G401.6 (cell line): Measurements from ENCODE around the gene INSYN2A.

Source experiments
- FAIRE-seq: peaks from 2 replicates; lab custom pipeline; 2012; peaks lifted over from hg19 to GRCh38; lab: Jason Lieb, UNC

The INSYN2A gene, protein sequence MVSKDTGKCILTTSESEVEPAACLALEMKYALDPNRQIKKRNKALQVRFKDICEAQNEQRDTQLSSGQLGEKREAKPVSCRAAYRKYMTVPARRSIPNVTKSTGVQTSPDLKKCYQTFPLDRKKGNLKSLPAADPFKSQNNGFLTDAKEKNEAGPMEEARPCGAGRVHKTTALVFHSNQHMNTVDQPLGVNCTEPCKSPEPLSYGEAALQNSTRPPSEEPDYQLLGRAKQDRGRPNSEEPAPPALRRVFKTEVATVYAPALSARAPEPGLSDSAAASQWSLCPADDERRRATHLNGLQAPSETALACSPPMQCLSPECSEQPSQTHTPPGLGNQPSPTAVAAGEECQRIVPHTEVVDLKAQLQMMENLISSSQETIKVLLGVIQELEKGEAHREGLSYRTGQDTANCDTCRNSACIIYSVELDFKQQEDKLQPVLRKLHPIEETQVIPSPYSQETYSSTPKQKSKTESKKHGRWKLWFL

DNA sequence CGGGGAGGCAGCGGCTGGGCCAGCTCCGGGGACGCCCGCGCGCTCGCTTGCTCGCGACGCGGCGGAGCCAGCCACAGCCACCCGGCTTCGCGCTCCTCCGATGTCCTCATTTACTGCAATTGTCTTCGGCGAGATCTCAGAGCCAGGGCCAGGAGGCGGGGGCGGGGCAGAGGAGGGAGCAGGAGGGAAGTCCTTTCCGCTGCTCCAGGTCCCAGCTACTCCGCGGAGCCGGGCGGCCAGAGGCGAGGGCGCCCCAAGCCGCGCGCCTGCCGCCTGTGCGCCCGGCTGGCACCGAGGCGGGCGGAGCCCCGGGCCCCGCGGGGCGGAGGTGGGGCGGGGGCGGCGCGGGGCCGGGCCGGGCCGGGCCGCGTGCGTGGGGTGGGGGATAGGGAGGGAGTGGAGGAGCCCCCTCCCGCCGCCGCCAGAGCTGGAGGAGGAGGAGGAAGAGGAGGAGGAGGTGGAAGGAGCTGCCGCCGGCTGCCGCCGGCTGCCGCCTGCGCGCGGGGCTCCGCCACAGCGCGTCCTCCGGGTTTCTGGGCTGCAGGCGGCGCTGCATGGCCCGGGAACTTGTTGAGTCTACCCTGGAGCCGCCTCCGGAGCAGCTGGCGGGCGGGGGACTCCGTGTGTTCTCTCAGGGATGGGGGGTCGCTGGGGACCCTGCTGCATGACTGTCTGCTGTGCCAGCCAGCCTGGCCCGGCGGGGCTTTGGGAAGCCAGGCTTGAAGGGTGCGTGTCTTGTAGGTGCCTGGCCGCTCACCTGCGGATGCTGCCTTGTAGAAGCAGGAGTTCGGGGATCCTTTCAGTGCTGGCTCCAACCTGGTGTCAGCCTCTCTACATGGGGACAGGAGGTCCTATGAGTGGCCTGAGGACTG is at the start of gene INSYN2A:
Gene INSYN2A (minus strand): TSS at position 310 of the 872 bp plus-strand sequence. CDS start 20,196 bp downstream, outside the sequence.
- FAIRE-seq = no peak

DNA sequence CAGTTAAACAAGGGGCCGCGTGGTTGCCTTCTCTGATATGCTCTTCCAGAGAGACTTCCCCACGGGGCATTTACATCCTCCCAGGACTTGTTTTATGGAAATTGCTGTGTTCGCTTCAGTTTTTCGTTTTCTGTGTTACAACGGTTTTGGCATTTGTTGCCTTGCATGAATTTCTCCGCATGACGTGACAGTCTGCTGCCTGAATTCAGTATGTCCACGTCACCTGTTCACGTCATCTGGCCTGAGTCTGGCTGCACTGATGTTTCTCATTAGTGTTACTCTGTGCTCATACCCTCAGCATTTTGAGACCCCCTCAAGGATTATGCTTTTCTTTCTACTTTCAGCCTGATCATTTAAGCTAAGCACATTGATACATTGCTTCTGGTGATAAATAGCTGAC is 49.1 kb upstream of the INSYN2A start:
- FAIRE-seq = no peak

DNA sequence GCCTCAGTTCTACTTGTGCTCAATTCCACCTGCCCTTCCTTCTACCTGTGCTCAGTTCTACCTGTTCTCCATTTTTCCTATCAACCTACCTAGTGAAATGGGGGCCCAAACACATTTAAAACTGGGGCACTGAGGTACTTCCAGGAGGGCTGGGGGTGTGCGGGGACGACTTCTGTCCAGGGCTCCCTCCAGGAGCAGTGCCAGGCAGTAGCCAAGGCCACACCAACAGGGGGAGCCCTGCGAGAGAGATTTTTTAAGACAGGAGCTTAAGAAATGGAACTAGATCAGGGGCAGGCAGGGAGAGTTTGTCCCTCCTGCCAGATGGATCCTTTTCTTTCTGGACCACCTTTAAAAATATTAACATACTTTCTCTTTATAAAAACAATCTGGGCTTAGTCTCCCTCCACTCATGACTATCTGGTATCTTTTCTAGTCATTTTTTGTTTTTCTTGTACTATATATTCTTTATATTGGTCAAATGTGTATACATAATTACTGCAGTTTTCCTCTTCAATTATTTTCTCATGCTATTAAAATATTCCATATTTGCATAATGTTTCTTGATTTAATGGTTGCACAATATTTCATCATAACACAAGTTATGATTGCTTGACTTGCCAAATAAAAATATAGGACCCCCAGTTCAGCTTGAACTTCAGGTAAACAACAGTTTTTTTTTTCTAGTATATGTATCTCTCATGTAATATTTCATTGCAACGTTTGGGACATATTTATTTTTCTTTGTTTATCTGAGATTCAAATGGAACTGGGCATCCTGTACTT is 47.3 kb upstream of the INSYN2A start:
- FAIRE-seq = no peak

DNA sequence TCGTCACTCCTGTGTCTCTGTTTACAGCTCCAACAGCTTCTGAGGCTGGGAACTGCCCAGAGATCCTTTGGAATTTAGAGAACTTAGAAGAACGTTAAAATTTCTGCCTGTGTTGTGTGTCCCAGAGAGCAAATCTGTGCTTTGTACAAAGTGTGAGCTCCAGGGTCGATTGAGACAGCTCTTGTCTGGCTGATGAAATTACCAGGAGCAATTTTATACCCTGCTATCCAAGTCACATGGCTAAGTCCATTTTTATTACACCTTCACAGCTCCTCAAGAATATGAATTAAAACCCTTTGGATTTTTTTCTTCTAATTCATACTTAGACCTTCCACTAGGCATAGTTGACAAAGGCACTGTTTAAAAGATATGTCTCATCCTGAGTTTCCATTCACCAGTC is 46.5 kb upstream of the INSYN2A start:
- FAIRE-seq = no peak

DNA sequence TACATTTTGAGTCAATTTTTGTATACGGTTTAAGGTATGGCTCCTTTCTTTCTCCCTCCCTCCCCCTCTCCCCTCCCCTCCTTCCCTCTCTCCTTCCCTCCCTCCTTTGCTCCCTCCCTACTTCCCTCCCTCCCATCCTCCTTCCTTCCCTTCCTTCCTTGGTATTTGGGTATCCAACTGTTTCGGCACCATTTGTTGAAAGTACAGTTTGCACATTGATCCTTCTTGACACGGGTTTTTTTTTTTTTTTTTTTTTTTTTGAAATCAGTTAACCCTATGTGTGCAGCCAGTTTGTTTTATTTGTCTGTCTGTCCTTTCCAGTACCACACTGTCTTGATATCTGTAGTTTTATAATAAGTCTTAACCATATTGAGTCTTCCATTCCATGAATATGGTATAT is 39.9 kb upstream of the INSYN2A start:
- no peak for FAIRE-seq

DNA sequence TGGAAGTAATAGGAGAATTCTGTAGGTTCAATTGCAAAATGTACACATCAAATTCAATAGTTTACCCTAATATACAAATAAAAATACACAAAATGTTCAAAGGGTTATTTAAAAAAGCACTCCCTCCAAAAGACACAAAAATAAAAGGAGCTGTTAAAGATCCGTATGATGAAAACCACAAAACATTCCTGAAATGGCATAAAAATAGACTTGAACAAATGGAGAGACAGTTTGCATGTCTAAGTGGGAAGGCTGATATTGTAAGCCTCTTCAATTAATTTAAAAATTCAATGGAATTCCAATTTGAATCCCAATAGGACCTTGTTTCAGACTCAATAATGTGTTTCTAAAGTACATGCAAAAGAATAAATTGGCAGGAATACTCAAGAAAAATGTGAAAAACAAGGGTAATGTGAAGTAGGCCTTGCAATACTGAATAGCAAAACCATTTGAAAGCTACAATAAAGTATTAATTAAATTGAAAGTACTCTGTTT is 38.0 kb upstream of the INSYN2A start:
- no peak for FAIRE-seq

DNA sequence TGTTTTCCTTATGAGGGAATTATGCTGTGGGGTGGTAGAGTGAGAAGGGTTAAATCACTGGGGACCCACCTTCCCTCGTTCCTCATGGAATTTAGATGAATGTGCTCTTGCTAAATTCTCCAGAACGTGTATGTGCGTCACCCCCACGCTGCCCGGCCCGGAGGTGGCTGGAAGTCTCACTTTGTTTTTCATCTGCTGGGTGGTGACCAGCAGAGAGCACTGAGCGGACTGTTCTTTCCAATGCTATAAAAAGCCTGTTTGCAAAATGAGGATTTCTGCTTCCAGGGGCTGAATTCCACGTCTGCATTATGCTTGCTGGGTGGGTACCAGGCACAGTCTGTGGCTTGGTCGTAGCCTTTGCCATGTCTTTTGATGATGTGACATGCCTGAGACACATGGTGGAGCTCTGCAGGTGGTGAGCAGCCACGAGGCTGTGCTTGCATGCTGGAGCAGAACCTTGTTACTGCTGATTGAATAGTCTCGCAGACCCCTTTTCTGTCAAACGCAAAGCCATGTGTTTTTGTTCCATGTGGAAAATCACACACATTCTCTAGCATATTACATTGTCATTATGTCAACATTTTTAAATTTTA is 31.9 kb upstream of the INSYN2A start:
- no peak for FAIRE-seq

DNA sequence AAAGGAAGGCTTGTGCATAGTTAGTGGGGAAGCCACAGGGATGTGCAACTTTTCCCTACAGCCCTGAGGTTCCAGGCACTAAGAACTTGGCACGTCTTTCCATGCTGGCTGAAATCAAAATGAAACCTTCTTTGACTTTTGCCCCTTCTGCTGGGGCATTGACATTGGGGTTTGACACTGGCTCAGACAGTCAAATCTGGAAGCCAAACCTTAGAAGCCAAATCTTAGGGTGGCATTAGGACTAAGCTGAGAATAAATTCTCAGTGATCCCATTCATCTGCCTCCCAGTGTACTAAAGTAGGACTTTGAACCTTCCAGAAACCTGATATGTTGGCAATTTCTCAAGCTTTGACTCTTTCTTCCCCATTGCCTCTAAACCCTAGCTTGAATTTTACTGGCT is 31.3 kb upstream of the INSYN2A start:
- FAIRE-seq = no peak

DNA sequence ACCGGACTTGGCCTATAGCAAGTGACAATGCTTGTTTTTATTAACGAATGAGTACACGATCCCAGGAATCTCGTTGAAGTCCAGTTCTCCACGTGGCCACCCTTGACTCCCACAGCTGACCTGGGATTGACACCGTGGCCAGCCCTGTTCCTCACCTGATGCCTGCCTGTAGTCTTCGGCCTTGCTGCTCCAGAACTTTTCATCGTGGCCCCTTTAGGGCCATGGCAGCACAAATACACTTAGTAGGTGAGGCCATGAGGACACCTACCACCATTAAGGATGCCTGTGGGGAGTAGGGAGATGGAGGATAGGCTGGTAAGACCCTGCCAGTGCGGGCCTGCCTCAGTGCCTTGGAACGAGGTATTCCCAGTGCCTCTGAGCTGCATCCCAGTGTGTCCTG is 30.6 kb upstream of the INSYN2A start:
- no peak for FAIRE-seq

DNA sequence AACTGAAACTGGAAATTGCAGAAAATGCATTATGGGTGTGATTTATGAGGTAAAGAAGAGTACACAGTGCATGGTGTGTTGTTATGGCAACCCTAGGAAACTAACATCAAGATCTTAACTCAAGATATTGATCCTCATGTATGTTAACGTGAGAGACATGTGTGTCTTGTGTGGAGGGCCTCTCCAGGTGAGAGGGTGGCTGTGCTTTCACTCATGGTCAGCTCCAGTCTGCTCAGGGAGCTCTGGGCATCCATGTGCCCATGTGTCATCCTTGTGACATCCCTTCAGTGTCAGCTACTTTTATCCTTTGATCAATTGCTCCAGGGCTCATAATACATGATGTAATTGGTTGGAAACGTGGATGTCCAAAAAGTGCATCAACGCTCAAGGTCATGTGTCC is 24.9 kb upstream of the INSYN2A start:
- FAIRE-seq = no peak

DNA sequence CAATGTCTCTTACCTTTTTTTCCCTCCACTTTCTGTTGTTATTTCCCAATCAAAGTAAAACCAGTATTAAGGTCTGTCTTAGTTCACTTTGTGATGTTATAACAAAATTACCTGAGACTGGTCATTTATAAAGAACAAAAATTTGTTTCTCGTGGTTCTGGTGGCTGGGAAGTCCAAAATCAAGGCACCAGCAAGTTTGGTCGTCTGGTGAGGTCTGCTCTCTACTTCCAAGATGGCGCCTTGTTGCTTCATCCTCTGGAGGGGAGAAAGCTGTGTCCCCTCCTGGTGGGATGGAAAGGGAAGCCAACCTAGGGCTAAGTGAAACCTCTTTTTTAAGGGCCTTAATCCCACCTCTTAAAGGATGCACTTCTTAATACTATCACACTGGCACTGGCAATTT is 22.3 kb upstream of the INSYN2A start:
- FAIRE-seq = no peak

DNA sequence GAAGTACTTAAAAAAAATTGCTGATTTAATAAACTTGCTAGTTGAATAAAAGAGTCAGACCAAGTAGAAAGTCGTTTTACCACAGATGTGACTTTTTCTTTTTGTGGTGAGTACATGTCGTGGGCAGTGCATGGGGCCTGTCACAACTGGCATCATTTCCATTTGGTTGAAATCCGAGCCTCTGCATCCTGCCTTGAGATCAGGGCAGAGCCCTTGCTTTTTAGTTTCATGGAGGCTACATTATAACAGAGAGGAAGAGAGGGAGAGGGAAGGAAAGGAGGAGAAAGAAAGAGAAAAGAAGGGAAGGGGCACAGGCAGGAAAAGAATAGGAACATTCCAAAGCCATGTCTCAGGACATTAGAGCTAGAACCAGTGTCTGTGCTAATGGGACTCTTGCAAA is 20.4 kb upstream of the INSYN2A start:
- FAIRE-seq = no peak

DNA sequence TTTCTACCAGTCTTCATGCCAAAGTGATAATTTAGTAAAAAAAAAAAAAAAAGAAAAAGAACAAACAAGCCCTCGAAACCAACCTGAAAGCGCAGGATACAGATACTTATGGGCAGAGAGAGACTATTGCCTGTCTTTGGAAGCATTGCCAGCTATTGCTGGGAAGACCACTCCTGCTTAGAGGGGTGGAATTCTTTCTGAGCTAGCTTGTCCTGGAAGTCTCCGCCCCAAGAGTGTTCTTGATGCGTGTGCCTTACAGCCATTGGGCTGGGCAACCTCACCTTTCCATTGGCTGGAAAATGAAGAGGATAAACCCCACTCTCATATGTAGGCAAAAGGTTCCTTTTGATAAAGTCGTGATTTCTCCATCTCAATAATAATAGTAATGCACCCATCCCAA is 19.9 kb upstream of the INSYN2A start:
- no peak for FAIRE-seq

DNA sequence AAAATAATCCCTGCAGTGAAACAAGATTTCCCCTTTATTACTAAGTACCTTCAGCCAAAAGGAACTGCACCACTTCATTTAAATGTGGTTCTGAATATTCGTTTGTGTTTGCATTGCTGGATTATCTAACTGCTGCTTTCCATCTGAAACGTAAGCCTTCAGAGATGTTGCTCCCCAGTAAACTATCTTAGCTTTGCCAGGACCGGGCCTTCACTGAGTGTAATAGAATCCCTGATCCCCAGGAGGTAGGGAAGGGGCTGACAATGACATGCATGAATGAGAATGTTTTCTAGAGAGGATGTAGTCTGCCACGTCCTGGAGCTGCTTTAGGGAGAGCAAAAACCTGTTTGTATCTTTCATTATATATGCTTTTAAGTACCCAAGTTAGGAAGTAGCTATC is 19.5 kb upstream of the INSYN2A start:
- FAIRE-seq = no peak

DNA sequence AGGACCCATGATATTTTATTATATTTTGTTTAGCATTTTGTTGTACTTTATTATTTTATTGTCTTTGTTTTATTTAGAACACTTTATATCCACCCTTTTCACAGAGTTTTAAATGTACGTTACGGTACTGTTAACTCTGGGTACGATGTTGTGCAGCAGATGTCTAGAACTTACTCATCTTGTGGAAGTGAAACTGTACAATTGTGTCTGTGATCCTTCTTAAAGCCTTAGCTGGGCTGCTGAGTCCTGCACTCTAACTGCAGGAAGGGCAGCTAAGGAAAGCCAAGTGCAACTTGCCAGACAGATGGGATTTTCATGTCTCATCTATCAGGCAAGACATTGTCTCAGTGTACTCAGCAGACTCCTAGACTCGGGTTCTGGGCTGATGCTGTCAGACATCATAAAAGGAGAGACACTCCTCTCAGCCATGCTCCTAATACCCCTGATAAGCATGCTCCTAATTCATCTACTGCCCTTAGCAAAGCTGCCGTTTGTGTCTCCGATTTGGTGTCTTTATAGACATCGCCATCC is 14.6 kb upstream of the INSYN2A start:
- no peak for FAIRE-seq

DNA sequence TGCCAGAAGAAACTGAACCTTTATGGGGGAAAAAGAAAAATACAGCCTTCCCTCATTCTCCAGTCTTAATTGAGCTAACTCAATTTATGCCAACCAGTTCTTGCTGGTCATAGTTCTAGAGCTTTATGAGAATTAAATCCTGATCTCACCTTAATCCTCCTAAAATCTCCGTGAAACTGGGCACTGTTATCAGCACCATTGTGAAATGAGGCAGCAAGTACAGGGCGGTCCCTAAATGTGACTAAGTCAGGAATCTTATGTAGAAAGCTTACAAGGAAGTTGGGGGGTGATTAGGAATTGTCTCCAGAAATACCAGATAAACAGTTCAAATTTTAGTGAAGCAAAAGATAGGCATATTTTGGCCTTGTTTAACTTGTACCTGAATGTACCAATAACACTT is 10.7 kb upstream of the INSYN2A start:
- FAIRE-seq = no peak

DNA sequence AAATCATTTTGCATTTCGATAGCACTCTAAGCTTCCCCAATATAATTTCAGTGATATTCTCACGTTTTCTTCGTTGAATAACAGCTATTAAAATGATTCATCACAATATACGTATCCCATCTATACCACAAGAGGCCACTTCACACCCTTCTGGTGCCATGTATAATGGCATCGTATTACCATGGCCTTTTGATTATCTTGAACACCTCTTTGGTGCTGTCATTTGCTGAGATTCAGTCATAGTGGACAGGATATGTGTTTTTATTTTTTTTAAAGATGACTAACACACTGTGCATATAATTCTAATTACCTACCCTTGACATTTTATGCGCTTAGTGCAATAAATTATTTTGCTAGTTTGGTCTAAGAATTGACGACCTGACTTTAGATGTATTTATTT is 6.7 kb upstream of the INSYN2A start:
- FAIRE-seq = no peak

DNA sequence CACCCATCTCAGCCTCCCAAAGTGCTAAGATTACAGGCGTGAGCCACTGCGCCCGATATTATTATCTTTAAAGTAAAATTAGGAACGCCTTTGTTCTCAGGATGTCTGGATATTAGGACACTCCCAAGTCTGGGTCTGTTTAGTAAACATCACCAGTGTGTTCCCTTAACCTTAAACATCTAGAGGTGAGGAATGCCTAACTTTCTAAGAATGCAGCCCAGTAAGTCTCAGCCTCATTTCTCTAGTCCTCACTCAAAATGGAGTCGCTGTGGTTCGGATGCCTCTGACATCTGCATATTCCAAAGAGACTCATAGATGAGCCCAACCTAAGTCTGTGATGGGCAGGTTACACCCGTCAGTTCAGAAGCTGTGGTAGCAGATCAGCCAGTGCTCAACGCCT is 4.3 kb upstream of the INSYN2A start:
- FAIRE-seq = no peak

DNA sequence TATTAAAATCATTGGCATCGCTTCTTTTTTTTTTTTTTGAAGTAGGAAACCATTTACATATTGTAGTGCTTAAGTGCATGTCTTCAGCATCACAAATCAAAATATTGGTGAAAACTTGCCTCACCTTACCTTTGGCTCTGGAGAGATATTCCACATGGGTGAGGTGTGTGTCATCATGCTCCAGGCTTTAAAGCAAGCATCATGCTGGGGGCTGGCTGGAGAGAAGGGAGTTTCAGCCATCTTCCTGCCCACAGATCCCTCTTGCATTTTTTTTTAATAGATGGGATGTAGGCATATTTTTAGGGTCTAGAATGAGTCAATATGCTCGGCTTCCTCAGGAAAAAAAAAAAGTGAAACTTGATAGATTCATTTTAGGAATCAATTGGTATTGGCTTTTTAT is 2.3 kb upstream of the INSYN2A start:
- FAIRE-seq = no peak

DNA sequence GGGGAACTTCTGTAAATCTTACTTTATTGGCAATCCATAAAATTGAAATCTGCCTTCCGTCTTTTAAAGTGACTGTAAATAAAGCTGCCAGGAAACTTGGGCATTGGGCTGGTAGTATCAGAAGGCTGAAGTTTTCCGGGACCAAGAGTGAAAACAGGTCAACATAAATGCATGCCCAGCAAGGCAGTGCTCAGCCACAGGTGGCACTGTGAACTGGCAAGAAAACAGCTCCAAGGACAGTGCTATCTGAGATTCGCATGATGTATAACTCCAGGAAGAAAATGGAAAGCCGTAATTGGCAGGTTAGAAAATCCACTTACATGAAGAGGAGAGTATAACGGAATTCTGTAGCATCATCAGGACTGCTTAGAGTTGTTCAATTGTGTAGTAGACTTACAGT is 1.9 kb upstream of the INSYN2A start:
- FAIRE-seq = no peak

DNA sequence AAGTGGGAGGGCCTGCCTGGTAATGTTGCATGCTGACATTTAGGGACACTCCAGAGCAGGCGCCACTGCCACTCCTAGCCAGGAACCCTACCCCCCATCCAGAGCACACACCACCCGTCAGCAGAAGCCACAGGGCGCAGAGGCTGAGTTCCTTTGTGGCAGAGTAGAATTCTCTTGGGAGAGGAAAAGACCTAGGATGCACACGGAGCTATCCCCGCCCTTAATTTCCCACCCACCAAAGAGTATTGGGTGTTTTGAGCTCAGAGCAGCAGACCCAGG is 702 bp upstream of the INSYN2A start:
- no peak for FAIRE-seq
